OCI-LY7 (cell line): ENCODE data around the gene FAM120B.

Experiments
- EZH2phosphoT487 ChIP-seq: fragments of 200-600 bp; sonication (generic); IDR thresholded peaks from 2 replicates; pipeline ENCODE4 v1.6.1; 2018; ENCODE audit warnings: low read depth, borderline replicate concordance, mild to moderate bottlenecking, mixed run types, antibody characterized with exemption, low read length, moderate library complexity, mixed read lengths
- TF ChIP-seq, protein P1 (sequence below): fragments of 200-600 bp; sonication (generic); conservative IDR thresholded peaks from 2 replicates; pipeline ENCODE4 v1.5.1; 2014; ENCODE audit warnings: mild to moderate bottlenecking, antibody characterized with exemption, low read length, moderate library complexity, mixed read lengths

GRCh38 chr6:170383466-170384035 lies 77.0 kb downstream of the FAM120B start:
- TF ChIP-seq, protein P1, sequence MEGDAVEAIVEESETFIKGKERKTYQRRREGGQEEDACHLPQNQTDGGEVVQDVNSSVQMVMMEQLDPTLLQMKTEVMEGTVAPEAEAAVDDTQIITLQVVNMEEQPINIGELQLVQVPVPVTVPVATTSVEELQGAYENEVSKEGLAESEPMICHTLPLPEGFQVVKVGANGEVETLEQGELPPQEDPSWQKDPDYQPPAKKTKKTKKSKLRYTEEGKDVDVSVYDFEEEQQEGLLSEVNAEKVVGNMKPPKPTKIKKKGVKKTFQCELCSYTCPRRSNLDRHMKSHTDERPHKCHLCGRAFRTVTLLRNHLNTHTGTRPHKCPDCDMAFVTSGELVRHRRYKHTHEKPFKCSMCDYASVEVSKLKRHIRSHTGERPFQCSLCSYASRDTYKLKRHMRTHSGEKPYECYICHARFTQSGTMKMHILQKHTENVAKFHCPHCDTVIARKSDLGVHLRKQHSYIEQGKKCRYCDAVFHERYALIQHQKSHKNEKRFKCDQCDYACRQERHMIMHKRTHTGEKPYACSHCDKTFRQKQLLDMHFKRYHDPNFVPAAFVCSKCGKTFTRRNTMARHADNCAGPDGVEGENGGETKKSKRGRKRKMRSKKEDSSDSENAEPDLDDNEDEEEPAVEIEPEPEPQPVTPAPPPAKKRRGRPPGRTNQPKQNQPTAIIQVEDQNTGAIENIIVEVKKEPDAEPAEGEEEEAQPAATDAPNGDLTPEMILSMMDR: no peak
- TF ChIP-seq EZH2phosphoT487: no peak
